Ovary (tissue), 9 donors: ENCODE measurements around the gene NAXD. TPM values are rescaled to one million over a fixed set of nuclear protein-coding genes. Genes with fewer than 3 reads are reported as not detected.
A peak's percentile ranks its signal among the peaks of the same experiment; 100 is the strongest.

Experiments
- DNase-seq, 5 donors: peaks; one replicate each; pipeline ENCODE4 v3.0.0-alpha.2; 2019 to 2020
- H3K27ac ChIP-seq, 2 donors: fragments of 200-600 bp; one replicate each; pipeline versions ENCODE4 v1.5.1 to v1.8.0; 2019 to 2022
- H3K27me3 ChIP-seq: fragments of 200-600 bp; one replicate; pipeline ENCODE4 v1.8.0; 2022
- H3K36me3 ChIP-seq: fragments of 200-600 bp; sonication (generic); one replicate; pipeline ENCODE4 v1.5.1; 2019
- H3K4me1 ChIP-seq: one replicate; pipeline ENCODE4 v1.8.1; 2013; ENCODE audit warnings: mild to moderate bottlenecking, moderate library complexity; ENCODE audit not compliant: insufficient read depth
- H3K4me3 ChIP-seq: fragments of 200-600 bp; sonication (generic); one replicate; pipeline ENCODE4 v1.5.1; 2017
- H3K9me3 ChIP-seq, 2 donors: fragments of 200-600 bp in 1 of 2; sonication (generic) in 1 of 2; one replicate each; pipeline versions ENCODE4 v1.5.1 to v1.8.1; 2013 to 2019; ENCODE audit warnings: mild to moderate bottlenecking in 1 of 2, moderate library complexity in 1 of 2
- CTCF ChIP-seq, 3 donors: fragments of 450-650 bp in 2 of 3; fragments of 200-600 bp in 1 of 3; IDR thresholded peaks; one replicate each; pipeline versions ENCODE4 v1.5.1 to v1.8.0; 2016 to 2022; ENCODE audit warnings: antibody characterized with exemption in 3 of 3, mild to moderate bottlenecking in 1 of 3
- EP300 ChIP-seq: sonication (generic); formaldehyde crosslinking; IDR thresholded peaks from one replicate; pipeline ENCODE4 v1.6.1; 2017; ENCODE audit warnings: antibody characterized with exemption
- POLR2A ChIP-seq: fragments of 450-650 bp; IDR thresholded peaks from one replicate; pipeline ENCODE4 v1.6.1; 2017; ENCODE audit warnings: antibody characterized with exemption, mild to moderate bottlenecking, moderate library complexity
- WGBS, 3 donors: extraction: QIAGEN DNeasy Blood & Tissue Kit in 1 of 3; methylation state at CpG; one replicate each; pipeline versions ENCODE4 v1.1.5 to v1.1.7; 2013 to 2017; 5-methylcytosine and 5-hydroxymethylcytosine counted together
- intact Hi-C, 4 donors: fragments of 100-400 bp; cut with DNase I; formaldehyde crosslinking; loops; one replicate each; pipeline versions ENCODE4 v1.11.0 to v1.15.1; 2022 to 2023
- polyA plus RNA-seq, 2 donors: library from polyadenylated mRNA; stranded (reverse); fragments of 200-250 nt in 1 of 2; fragments of 350-450 nt in 1 of 2; fragmentation: Illumina TruSeq in 1 of 2; extraction: RNeasy Lipid Tissue Mini Kit (QIAGEN cat#74804) in 1 of 2; gene quantifications; one replicate each; pipeline ENCODE4 v1.2.3, GENCODE V29; 2013 to 2014
- total RNA-seq, 7 donors: library from RNA; depleted of rRNA in 2 of 7; stranded (reverse); fragments of >200 nt in 2 of 7; fragmentation: NEBNext Ultra II Directional in 3 of 7; extraction: Animal tissue kit (Norgen Biotek cat#: 25700) in 3 of 7; gene quantifications; one replicate each; pipeline versions ENCODE4 v1.1.0 to v1.2.4, GENCODE V29; 2016 to 2023
- donor health status: DM: no; HTN: no; CAD: no; lungs with moderate emphysema.
- donor health status: DM: no; HTN: no; CAD: no.
- donor health status: Bipolar disorder and iron deficiency.
- donor health status: DM: yes; HTN: yes; CAD: no.
- donor health status: DM: no; HTN: no; CAD: no.
- donor health status: DM: yes; HTN: yes; CAD: no.

NAXD gene
- total and polyA plus RNA-seq, 9 donors = 28.4 to 67.1 (median 48.5) TPM

- DNase-seq = no peak
- peak overlapping the region in 1 of 2 donors; percentile 9 for H3K27ac ChIP-seq
- H3K4me1 ChIP-seq = peaks cover 4% of the 10 kb centered on the region
- TF ChIP-seq CTCF (IDR thresholded peaks at IDR 0.05) (no peak), EP300 (no peak), POLR2A (no peak)
- H3K9me3 ChIP-seq = no peaks in the 10 kb centered on the region
- H3K27me3 ChIP-seq = no peaks in the 10 kb centered on the region
- no peaks in the 10 kb centered on the region for H3K36me3 ChIP-seq
- whole genome bisulfite sequencing, 3 donors = 85 to 95% (median 94%) methylated on average over 10 of the region's 10 CpGs
- no peak overlapping the region for H3K4me3 ChIP-seq
- intact Hi-C loops = loop anchor here in 2 of 4 donors (10.0 kb wide), 2 partner anchors 57 to 267 kb away; partner anchors contain the start of genes ANKRD10 (in 1 of the 2) and CARS2 (in 1 of the 2)
These were observed 32.0 kb downstream of the NAXD start for GRCh38 chr13:110647365-110647737.

- H3K9me3 ChIP-seq = no peaks in the 10 kb centered on the region
- no peaks in the 10 kb centered on the region for H3K36me3 ChIP-seq
- H3K27ac ChIP-seq = peak overlapping the region in 1 of 2 donors; percentile 9
- H3K4me1 ChIP-seq = peaks cover 4% of the 10 kb centered on the region
- no peaks in the 10 kb centered on the region for H3K27me3 ChIP-seq
- intact Hi-C loops = loop anchor here in 2 of 4 donors (10.0 kb wide), 2 partner anchors 57 to 267 kb away; partner anchors contain the start of genes ANKRD10 (in 1 of the 2) and CARS2 (in 1 of the 2)
- DNase-seq = no peak
- TF ChIP-seq POLR2A (no peak), CTCF (IDR thresholded peaks at IDR 0.05) (no peak), EP300 (no peak)
- no peak overlapping the region for H3K4me3 ChIP-seq
- WGBS, 3 donors = 15 to 29% (median 22%) methylated on average over 16 of the region's 16 CpGs
These were observed 32.9 kb downstream of the NAXD start for GRCh38 chr13:110648146-110648819.

GRCh38 chr13:110648848-110649421 lies 33.6 kb downstream of the NAXD start:
- H3K9me3 ChIP-seq = no peaks in the 10 kb centered on the region
- intact Hi-C loops = loop anchor here in 2 of 4 donors (10.0 kb wide), 2 partner anchors 56 to 266 kb away; partner anchors contain the start of genes ANKRD10 (in 1 of the 2) and CARS2 (in 1 of the 2)

GRCh38 chr13:110649551-110649950 lies 34.2 kb downstream of the NAXD start:
- TF ChIP-seq POLR2A (no peak), EP300 (no peak), CTCF (IDR thresholded peaks at IDR 0.05) (no peak)
- H3K4me1 ChIP-seq = peaks cover 4% of the 10 kb centered on the region
- H3K27ac ChIP-seq = no peak overlapping the region
- H3K4me3 ChIP-seq = no peak overlapping the region
- no peaks in the 10 kb centered on the region for H3K36me3 ChIP-seq
- intact Hi-C loops = loop anchor here in 2 of 4 donors (10.0 kb wide), 2 partner anchors 55 to 265 kb away; partner anchors contain the start of genes ANKRD10 (in 1 of the 2) and CARS2 (in 1 of the 2)
- 78 to 91% (median 89%) methylated on average over 7 of the region's 7 CpGs for WGBS, 3 donors
- H3K27me3 ChIP-seq = no peaks in the 10 kb centered on the region
- H3K9me3 ChIP-seq = no peaks in the 10 kb centered on the region
- DNase-seq = no peak

More at GRCh38 chr13:110648848-110649421, 33.6 kb downstream of the NAXD start:
- TF ChIP-seq EP300 (no peak), POLR2A (no peak), CTCF (IDR thresholded peaks at IDR 0.05) (no peak)
- no peak for DNase-seq
- H3K36me3 ChIP-seq = no peaks in the 10 kb centered on the region
- H3K4me3 ChIP-seq = no peak overlapping the region
- no peaks in the 10 kb centered on the region for H3K27me3 ChIP-seq
- peaks cover 4% of the 10 kb centered on the region for H3K4me1 ChIP-seq
- 85 to 89% (median 86%) methylated on average over 35 of the region's 35 CpGs for WGBS, 3 donors
- H3K27ac ChIP-seq = no peak overlapping the region
